ENCODE data around the gene CD8B. TPM values are rescaled to one million over a fixed set of nuclear protein-coding genes. Genes with fewer than 3 reads are reported as not detected.

CD8B gene
- total and polyA plus RNA-seq, 2 of the 8 experiments (the other 6 are each of a cell fraction or from before 2014, with no cell fraction given), result 0.35 to 0.63 TPM

DNA sequence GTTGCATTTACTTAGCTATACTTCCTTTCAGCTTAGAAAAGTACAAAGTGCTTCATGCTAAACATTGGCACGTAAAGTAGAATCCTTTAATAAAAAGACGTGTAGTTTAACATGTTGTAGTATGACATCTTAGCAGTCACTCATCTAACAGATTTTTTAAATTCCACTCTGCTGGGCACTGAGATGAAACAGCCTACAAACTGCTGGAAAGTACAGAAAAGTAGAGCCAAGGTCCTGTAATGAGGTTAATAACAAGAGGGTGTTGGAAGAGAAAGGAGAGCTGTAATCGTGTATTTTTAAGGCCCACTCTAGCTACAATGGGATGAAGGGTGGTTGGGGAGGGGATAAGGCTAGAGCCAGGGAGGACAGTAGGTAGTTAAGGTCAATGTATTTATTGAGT, 81.7 kb downstream of the CD8B start:
- Histone ChIP-seq H3K9me3 (ENCODE audit: insufficient read depth in 2 of 2, low read depth in 1 of 2, low read length in 1 of 2) (no peaks in the 10 kb centered on the region), H3K56ac (replicated peaks; ENCODE audit: insufficient read length, low read depth, low read length) (no peak overlapping the region), H3K23ac (ENCODE audit: insufficient read length) (no peak overlapping the region), H3K4me2 (ENCODE audit: insufficient read depth in 1 of 2, low read depth in 2 of 2, low read length in 2 of 2) (no peak overlapping the region), H3K14ac (ENCODE audit: insufficient read length) (no peak overlapping the region), H2BK12ac (ENCODE audit: low read depth, low read length) (no peak overlapping the region), H2AK5ac (ENCODE audit: low read depth, low read length) (no peak overlapping the region), H2BK15ac (ENCODE audit: low read length) (no peak overlapping the region), H3K27ac (ENCODE audit: low read depth, low read length) (no peak overlapping the region), H3K4me1 (replicated peaks in 1 of 4; ENCODE audit: control insufficient read depth in 3 of 4, insufficient read depth in 4 of 4, low read length in 3 of 4) (no peaks in the 10 kb centered on the region), H3K4me3 (ENCODE audit: extremely low read depth in 1 of 4, insufficient read depth in 2 of 4, low read depth in 3 of 4, low read length in 4 of 4) (no peak overlapping the region), H3K27me3 (replicated peaks in 1 of 4; ENCODE audit: control insufficient read depth in 3 of 4, extremely low read depth in 1 of 4, insufficient read depth in 3 of 4, low read length in 3 of 4) (no peaks in the 10 kb centered on the region), H3K4ac (replicated peaks; ENCODE audit: insufficient read length, low read depth, low read length) (no peak overlapping the region), H3K79me2 (ENCODE audit: control insufficient read depth in 1 of 2, insufficient read depth in 2 of 2, low read length in 2 of 2) (no peaks in the 10 kb centered on the region), H4K8ac (ENCODE audit: extremely low read depth, insufficient read depth, low read length) (no peak overlapping the region), H3K18ac (ENCODE audit: extremely low read depth, low read length) (no peak overlapping the region), H4K5ac (ENCODE audit: insufficient read length, low read depth, low read length) (no peak overlapping the region), H3K9ac (replicated peaks in 1 of 4; ENCODE audit: extremely low read depth in 1 of 4, low read depth in 3 of 4, low read length in 3 of 4) (no peak overlapping the region), H4K91ac (replicated peaks; ENCODE audit: insufficient read length, low read length) (no peak overlapping the region), H2BK5ac (ENCODE audit: low read depth, low read length) (no peak overlapping the region), H3K36me3 (ENCODE audit: control insufficient read depth in 2 of 4, insufficient read depth in 4 of 4, low read length in 3 of 4) (peaks cover 0 to 4% (median 2%) of the 10 kb centered on the region in 4 experiments; a peak in 1 of 8 replicates), H4K20me1 (replicated peaks in 1 of 2; ENCODE audit: control insufficient read depth in 1 of 2, insufficient read depth in 2 of 2, low read length in 2 of 2) (peaks cover 0 to 4% of the 10 kb centered on the region in 2 experiments), H2BK120ac (replicated peaks; ENCODE audit: low read depth, low read length) (no peak overlapping the region), H2BK20ac (ENCODE audit: low read length) (no peak overlapping the region), H2AFZ (ENCODE audit: low read length) (no peak overlapping the region), H3K79me1 (ENCODE audit: low read depth, low read length) (no peaks in the 10 kb centered on the region), H3K23me2 (ENCODE audit: low read depth, low read length) (no peaks in the 10 kb centered on the region)
- WGBS, 2 experiments (ENCODE audit: extremely low coverage in 1 of 2, insufficient coverage in 1 of 2, insufficient read length in 1 of 2, insufficient replicate concordance in 2 of 2, low coverage in 1 of 2, low lambda C conversion rate in 2 of 2, missing lambda C conversion rate in 1 of 2), result 84% methylated on average over 3 of the region's 3 CpGs; no CpG with 5 or more reads in 1 of the 2 experiments
- POLR2A ChIA-PET (ENCODE audit: partially characterized antibody), result interaction anchor here (0.7 to 1.1 kb wide), 2 partner anchors 10 to 17 kb away, joined by 3 to 4 read pairs; no protein-coding TSS in a partner anchor
- no peak for DNase-seq (ENCODE audit: low read depth in 1 of 2, low spot score in 2 of 2)
- no peak for TF ChIP-seq NRF1 (IDR thresholded peaks at IDR 0.05; ENCODE audit: low read depth, low read length)
- no peak for TF ChIP-seq NANOG (IDR thresholded peaks at IDR 0.05; ENCODE audit: insufficient read depth, low read depth, low read length, poor library complexity, severe bottlenecking)
- no peak for TF ChIP-seq KDM4A (IDR thresholded peaks at IDR 0.05; ENCODE audit: low read depth, low read length, severe bottlenecking)
- TF ChIP-seq BRCA1 (IDR thresholded peaks at IDR 0.05; ENCODE audit: low read depth, low read length), result no peak
- TF ChIP-seq CHD2 (IDR thresholded peaks at IDR 0.05; ENCODE audit: low read length), result no peak
- TF ChIP-seq, protein P1, sequence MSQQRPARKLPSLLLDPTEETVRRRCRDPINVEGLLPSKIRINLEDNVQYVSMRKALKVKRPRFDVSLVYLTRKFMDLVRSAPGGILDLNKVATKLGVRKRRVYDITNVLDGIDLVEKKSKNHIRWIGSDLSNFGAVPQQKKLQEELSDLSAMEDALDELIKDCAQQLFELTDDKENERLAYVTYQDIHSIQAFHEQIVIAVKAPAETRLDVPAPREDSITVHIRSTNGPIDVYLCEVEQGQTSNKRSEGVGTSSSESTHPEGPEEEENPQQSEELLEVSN (IDR thresholded peaks at IDR 0.05), result no peak
- TF ChIP-seq RXRA (IDR thresholded peaks at IDR 0.05; ENCODE audit: insufficient read depth, low read depth, low read length), result no peak
- TF ChIP-seq RFX5 (IDR thresholded peaks at IDR 0.05; ENCODE audit: borderline replicate concordance, low read depth, low read length), result no peak
- TF ChIP-seq EP300 (IDR thresholded peaks at IDR 0.05; ENCODE audit: borderline replicate concordance in 1 of 2, low read depth in 2 of 2, low read length in 2 of 2), result no peak
- TF ChIP-seq BACH1 (IDR thresholded peaks at IDR 0.05; ENCODE audit: low read length), result no peak
- TF ChIP-seq MAFK (IDR thresholded peaks at IDR 0.05; ENCODE audit: low read depth, low read length), result no peak
- TF ChIP-seq CBX5 (IDR thresholded peaks at IDR 0.05; ENCODE audit: low read depth, low read length), result no peak
- no peak for TF ChIP-seq YY1 (IDR thresholded peaks at IDR 0.05; ENCODE audit: low read depth, low read length)
- no peak for TF ChIP-seq TEAD4 (IDR thresholded peaks at IDR 0.05; ENCODE audit: low read depth, low read length)
- FAIRE-seq, result no peak
- CTCF ChIA-PET (ENCODE audit: partially characterized antibody), result interaction anchor here (0.6 to 1.8 kb wide), 3 partner anchors 9 to 482 kb away, joined by 3 to 5 read pairs (median 3); no protein-coding TSS in a partner anchor

All from H1 (cell line).